K562 (cell line): ENCODE measurements around the gene MEX3D. TPM values are rescaled to one million over a fixed set of nuclear protein-coding genes. Genes with fewer than 3 reads are reported as not detected.

Source experiments
- BCL6 ChIP-seq: fragments of 250-450 bp; sonication (Bioruptor Pico); IDR thresholded peaks from 2 replicates; pipeline ENCODE4 v1.4.0; 2020
- TAF15 ChIP-seq: fragments of 200-400 bp; formaldehyde crosslinking; IDR thresholded peaks from 2 replicates; pipeline ENCODE4 v1.6.1; 2017; ENCODE audit warnings: mild to moderate bottlenecking, low read depth, low read length, moderate library complexity
- TEAD2 ChIP-seq: fragments of 450-650 bp; IDR thresholded peaks from 2 replicates; pipeline ENCODE4 v1.6.1; 2016; ENCODE audit warnings: missing genetic modification characterization, control low read depth, missing compliant biosample characterization
- ZNF121 ChIP-seq: sonication (generic); formaldehyde crosslinking; conservative IDR thresholded peaks from 2 replicates; pipeline ENCODE4 v1.8.0; 2022; ENCODE audit warnings: missing genetic modification reagents
- polyA plus RNA-seq, 8 experiments: library from polyadenylated mRNA; depleted of rRNA in 4 of 8; stranded (reverse) in 5 of 8; unstranded in 3 of 8; fragments of >200 nt; fragmentation: Nextera tagmentation in 2 of 8; fragmentation: Illumina TruSeq in 1 of 8; extraction: Ambion mirVana in 2 of 8; extraction: Trizol in 1 of 8; gene quantifications; 2 replicates each; pipeline versions ENCODE4 v1.2.1 to v1.2.3, GENCODE V29; 2011 to 2014; ENCODE audit warnings: inconsistent platforms in 1 of 8, missing spikeins in 1 of 8
- total RNA-seq, 7 experiments: library from RNA; depleted of rRNA in 6 of 7; stranded (reverse); fragments of >200 nt in 6 of 7; fragmentation: Illumina TruSeq in 2 of 7; extraction: Trizol in 2 of 7; gene quantifications; 2 replicates each; pipeline versions ENCODE4 v1.2.1 to v1.2.3, GENCODE V29; 2011 to 2021; ENCODE audit warnings: low replicate concordance in 1 of 7
- TF ChIP-seq, protein P1 (sequence below): IDR thresholded peaks from 2 replicates; pipeline ENCODE4 v1.6.1; 2014; ENCODE audit warnings: antibody characterized with exemption
- TF ChIP-seq, protein P2 (sequence below), 2 experiments: fragments of 450-650 bp in 1 of 2; sonication (generic) in 1 of 2; formaldehyde crosslinking in 1 of 2; IDR thresholded peaks; 2 replicates each; pipeline versions ENCODE4 v1.7.1 to v1.9.0; 2016 to 2022; ENCODE audit warnings: inconsistent platforms in 1 of 2, mild to moderate bottlenecking in 1 of 2, missing genetic modification reagents in 1 of 2
- TF ChIP-seq, protein P3 (sequence below): fragments of 250-450 bp; sonication (Bioruptor Pico); IDR thresholded peaks from 2 replicates; pipeline ENCODE4 v1.5.0; 2021
- TF ChIP-seq, protein P4 (sequence below): fragments of 250-450 bp; sonication (Bioruptor Pico); IDR thresholded peaks from 2 replicates; pipeline ENCODE4 v1.5.0; 2021; ENCODE audit warnings: mild to moderate bottlenecking, moderate library complexity

The MEX3D gene
- total and polyA plus RNA-seq, 9 of the 15 experiments (the other 6 are each of a cell fraction or from before 2014, with no cell fraction given) = 1.7 to 39.3 (median 5.7) TPM

DNA sequence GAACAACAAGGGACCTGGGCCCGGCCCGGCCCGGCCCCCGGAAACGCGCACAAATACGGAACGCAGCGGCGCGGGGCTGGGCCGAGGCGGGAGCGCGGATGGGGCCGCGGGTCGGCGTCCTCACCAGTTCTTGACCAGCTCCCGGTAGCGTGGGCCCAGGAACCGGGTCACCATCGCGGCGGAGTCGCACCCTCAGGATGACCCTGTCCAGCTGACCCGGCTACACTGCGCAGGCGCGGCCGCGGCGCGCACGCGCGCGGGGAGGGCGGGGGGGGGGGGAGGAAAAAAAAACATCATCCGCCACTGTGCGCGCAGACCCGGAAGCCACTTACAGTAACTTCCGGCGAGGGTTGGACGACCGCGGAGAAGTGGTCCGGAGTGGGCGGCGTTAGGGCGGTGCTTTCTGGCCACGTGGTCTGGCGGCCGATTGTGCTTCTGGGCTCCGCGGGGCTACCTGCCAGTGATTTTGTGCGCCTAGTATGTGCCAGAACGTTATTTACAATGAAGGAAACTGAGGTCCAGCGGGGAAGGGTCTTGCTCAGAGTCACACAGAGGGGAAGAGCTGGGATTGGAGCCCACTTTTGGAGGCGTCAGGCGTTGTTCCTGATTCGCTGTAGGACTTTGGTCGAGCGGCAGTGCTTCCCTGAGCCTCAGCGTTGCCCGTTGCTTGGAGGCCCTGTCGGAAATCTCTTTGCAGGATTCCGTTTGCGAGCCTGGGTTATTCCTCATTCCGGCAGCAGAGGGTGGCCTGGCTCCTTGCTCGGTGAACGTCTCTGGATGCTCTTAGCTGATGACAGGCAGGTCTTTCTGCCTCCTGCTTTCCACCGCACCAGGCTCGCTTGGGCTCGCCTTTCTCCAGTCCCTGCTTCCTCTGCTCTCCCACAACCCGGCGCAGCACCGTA is 37.4 kb upstream of the MEX3D start, which contains the start of gene UQCR11 (continued):
- TF ChIP-seq BCL6 (CRISPR knock-in tag) (no peak), ZNF121 (CRISPR knock-in tag) (no peak; the same call in 1 of the 2 replicates), TAF15 (no peak), TEAD2 (no peak)
- TF ChIP-seq, protein P1, sequence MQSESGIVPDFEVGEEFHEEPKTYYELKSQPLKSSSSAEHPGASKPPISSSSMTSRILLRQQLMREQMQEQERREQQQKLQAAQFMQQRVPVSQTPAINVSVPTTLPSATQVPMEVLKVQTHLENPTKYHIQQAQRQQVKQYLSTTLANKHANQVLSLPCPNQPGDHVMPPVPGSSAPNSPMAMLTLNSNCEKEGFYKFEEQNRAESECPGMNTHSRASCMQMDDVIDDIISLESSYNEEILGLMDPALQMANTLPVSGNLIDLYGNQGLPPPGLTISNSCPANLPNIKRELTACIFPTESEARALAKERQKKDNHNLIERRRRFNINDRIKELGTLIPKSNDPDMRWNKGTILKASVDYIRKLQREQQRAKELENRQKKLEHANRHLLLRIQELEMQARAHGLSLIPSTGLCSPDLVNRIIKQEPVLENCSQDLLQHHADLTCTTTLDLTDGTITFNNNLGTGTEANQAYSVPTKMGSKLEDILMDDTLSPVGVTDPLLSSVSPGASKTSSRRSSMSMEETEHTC = no peak
- TF ChIP-seq, protein P2, sequence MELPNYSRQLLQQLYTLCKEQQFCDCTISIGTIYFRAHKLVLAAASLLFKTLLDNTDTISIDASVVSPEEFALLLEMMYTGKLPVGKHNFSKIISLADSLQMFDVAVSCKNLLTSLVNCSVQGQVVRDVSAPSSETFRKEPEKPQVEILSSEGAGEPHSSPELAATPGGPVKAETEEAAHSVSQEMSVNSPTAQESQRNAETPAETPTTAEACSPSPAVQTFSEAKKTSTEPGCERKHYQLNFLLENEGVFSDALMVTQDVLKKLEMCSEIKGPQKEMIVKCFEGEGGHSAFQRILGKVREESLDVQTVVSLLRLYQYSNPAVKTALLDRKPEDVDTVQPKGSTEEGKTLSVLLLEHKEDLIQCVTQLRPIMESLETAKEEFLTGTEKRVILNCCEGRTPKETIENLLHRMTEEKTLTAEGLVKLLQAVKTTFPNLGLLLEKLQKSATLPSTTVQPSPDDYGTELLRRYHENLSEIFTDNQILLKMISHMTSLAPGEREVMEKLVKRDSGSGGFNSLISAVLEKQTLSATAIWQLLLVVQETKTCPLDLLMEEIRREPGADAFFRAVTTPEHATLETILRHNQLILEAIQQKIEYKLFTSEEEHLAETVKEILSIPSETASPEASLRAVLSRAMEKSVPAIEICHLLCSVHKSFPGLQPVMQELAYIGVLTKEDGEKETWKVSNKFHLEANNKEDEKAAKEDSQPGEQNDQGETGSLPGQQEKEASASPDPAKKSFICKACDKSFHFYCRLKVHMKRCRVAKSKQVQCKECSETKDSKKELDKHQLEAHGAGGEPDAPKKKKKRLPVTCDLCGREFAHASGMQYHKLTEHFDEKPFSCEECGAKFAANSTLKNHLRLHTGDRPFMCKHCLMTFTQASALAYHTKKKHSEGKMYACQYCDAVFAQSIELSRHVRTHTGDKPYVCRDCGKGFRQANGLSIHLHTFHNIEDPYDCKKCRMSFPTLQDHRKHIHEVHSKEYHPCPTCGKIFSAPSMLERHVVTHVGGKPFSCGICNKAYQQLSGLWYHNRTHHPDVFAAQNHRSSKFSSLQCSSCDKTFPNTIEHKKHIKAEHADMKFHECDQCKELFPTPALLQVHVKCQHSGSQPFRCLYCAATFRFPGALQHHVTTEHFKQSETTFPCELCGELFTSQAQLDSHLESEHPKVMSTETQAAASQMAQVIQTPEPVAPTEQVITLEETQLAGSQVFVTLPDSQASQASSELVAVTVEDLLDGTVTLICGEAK (IDR thresholded peaks at IDR 0.05) = peak; percentile 88
- TF ChIP-seq, protein P2 (CRISPR knock-in tag; IDR thresholded peaks at IDR 0.05) = no peak
- TF ChIP-seq, protein P3, sequence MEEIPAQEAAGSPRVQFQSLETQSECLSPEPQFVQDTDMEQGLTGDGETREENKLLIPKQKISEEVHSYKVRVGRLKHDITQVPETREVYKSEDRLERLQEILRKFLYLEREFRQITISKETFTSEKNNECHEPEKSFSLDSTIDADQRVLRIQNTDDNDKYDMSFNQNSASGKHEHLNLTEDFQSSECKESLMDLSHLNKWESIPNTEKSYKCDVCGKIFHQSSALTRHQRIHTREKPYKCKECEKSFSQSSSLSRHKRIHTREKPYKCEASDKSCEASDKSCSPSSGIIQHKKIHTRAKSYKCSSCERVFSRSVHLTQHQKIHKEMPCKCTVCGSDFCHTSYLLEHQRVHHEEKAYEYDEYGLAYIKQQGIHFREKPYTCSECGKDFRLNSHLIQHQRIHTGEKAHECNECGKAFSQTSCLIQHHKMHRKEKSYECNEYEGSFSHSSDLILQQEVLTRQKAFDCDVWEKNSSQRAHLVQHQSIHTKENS (CRISPR knock-in tag) = no peak
- TF ChIP-seq, protein P4, sequence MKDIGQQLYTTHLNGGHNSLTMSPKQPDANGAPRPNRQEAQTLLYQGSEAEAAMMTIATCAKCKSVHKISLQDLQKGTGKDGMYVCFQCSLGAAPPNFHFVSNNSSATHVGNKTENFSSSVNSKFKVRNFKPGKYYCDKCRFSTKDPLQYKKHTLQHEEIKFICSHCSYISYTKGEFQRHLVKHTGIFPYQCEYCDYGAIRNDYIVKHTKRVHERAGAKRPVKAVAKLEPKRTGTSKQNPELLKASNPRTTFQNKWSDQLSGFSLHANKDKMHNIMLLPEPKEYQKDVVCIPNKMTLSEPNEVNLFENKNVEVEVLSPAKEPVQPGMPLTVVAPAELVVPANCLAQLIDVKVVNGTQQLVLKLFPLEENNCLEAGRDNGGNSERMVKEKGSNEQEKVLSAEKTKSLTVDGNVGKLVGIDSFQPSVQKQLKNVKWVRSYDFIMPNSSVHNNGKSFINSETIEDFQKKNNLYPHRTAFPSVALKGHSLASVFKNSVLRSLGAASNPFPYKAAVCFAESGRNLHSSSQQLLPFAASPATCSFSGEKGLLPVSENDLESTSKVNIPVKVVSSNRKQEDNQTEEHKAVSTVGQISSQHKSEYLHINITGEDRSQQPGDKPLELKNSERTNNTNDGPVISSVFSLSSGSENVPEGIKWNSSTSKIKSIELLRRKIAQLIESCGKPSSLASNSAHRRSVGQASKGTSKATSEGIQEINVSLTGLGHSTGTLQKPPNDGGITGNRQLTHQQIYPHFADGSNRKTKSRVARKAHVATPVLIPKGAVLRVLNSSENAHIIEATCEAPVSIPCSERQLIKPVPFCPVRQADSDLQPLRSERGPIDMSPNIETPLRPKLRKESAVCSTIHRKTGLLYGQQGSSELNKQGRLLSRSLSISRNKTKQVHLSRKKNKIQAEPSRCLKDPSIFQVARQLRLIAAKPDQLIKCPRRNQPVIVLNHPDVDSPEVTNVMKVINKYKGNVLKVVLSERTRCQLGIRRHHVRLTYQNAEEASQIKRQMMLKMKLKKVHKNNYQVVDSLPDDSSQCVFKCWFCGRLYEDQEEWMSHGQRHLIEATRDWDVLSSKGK (CRISPR knock-in tag) = no peak
